Superior temporal gyrus (tissue), 1 donor: Measurements from ENCODE around the gene RHOJ.
"Not testable (repeated sequence)": the region's sequence is repeated elsewhere in the genome, so short reads cannot be mapped to it uniquely, and the experiment has no call there.

Experiments used
- DNase-seq: peaks from one replicate; pipeline ENCODE4 v3.0.0-alpha.2; 2016; ENCODE audit errors: extremely low spot score

RHOJ gene

GRCh38 chr14:63297372-63298063, 93.3 kb downstream of the RHOJ start:
- DNase-seq: no peak

- DNase-seq: no peak
Observed at GRCh38 chr14:63299351-63300110, 95.3 kb downstream of the RHOJ start.

- no peak for DNase-seq
Observed at GRCh38 chr14:63300854-63301253, 96.6 kb downstream of the RHOJ start.

GRCh38 chr14:63301891-63302534, 97.8 kb downstream of the RHOJ start:
- no peak for DNase-seq

GRCh38 chr14:63304429-63304828, 100.2 kb downstream of the RHOJ start:
- DNase-seq: not testable (repeated sequence)

- no peak for DNase-seq
Observed at GRCh38 chr14:63308723-63309317, 104.6 kb downstream of the RHOJ start.

- no peak for DNase-seq
Observed at GRCh38 chr14:63318835-63319234, 114.6 kb downstream of the RHOJ start, which contains the start of gene GPHB5. GPHB5 (minus strand) TSS chr14:63318935; CDS start chr14:63317849, 1,086 bp downstream.

GRCh38 chr14:63322472-63322871, 118.2 kb downstream of the RHOJ start:
- no peak for DNase-seq

- no peak for DNase-seq
Observed at GRCh38 chr14:63322897-63323573, 118.8 kb downstream of the RHOJ start.

- no peak for DNase-seq
Observed at GRCh38 chr14:63326840-63327239, 122.6 kb downstream of the RHOJ start.

GRCh38 chr14:63328787-63329737, 124.8 kb downstream of the RHOJ start:
- DNase-seq: no peak

- DNase-seq: no peak
Observed at GRCh38 chr14:63342371-63342770, 138.1 kb downstream of the RHOJ start.
